DOHH2 (cell line): ENCODE data around the gene EPHA4.

Experiments used
- EZH2phosphoT487 ChIP-seq: fragments of 200-600 bp; sonication (generic); IDR thresholded peaks from 2 replicates; pipeline ENCODE4 v1.6.1; 2017; ENCODE audit warnings: borderline replicate concordance, mild to moderate bottlenecking, antibody characterized with exemption, low read length, moderate library complexity, mixed read lengths
- TF ChIP-seq, protein P1 (sequence below): fragments of 200-600 bp; sonication (generic); IDR thresholded peaks from one replicate; pipeline ENCODE4 v1.5.1; 2014; ENCODE audit warnings: antibody characterized with exemption, mild to moderate bottlenecking, low read depth, low read length; ENCODE audit not compliant: poor library complexity, severe bottlenecking

DNA sequence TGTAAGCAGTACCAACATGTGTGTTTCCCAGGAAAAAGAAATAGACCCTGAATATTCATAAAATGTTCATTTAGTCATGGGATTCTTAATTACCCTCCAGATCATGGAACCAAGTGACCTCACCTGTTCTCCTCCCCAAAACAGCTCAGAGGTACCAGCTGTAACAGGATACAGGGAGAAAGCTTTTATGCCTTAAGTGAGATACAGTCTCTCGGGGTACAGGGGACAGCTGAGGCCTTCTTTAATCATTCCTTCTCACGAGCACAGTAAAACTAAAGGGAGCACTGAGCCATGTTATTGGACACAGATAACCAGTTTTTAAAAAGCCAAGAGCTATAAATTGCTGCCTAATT lies 16.6 kb downstream of the EPHA4 start:
- TF ChIP-seq, protein P1, sequence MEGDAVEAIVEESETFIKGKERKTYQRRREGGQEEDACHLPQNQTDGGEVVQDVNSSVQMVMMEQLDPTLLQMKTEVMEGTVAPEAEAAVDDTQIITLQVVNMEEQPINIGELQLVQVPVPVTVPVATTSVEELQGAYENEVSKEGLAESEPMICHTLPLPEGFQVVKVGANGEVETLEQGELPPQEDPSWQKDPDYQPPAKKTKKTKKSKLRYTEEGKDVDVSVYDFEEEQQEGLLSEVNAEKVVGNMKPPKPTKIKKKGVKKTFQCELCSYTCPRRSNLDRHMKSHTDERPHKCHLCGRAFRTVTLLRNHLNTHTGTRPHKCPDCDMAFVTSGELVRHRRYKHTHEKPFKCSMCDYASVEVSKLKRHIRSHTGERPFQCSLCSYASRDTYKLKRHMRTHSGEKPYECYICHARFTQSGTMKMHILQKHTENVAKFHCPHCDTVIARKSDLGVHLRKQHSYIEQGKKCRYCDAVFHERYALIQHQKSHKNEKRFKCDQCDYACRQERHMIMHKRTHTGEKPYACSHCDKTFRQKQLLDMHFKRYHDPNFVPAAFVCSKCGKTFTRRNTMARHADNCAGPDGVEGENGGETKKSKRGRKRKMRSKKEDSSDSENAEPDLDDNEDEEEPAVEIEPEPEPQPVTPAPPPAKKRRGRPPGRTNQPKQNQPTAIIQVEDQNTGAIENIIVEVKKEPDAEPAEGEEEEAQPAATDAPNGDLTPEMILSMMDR, result no peak
- TF ChIP-seq EZH2phosphoT487, result no peak
